Gastroesophageal sphincter (tissue), 3 donors: Measurements from ENCODE around the gene NHS.

Source experiments
- CTCF ChIP-seq, 4 experiments: fragments of 200-600 bp in 2 of 4; fragments of 450-650 bp in 2 of 4; sonication (generic) in 1 of 4; IDR thresholded peaks; one replicate each; pipeline ENCODE4 v1.5.1; 2017 to 2019; ENCODE audit warnings: antibody characterized with exemption in 4 of 4, mild to moderate bottlenecking in 2 of 4, moderate library complexity in 2 of 4
- EP300 ChIP-seq: sonication (generic); formaldehyde crosslinking; IDR thresholded peaks from one replicate; pipeline ENCODE4 v1.6.1; 2017; ENCODE audit warnings: antibody characterized with exemption, mild to moderate bottlenecking
- POLR2A ChIP-seq, 2 donors: fragments of 450-650 bp; IDR thresholded peaks; one replicate each; pipeline ENCODE4 v1.6.1; 2017; ENCODE audit warnings: antibody characterized with exemption in 2 of 2, mild to moderate bottlenecking in 2 of 2, moderate library complexity in 1 of 2
- POLR2AphosphoS5 ChIP-seq: sonication (generic); formaldehyde crosslinking; IDR thresholded peaks from one replicate; pipeline ENCODE4 v1.6.1; 2017; ENCODE audit warnings: antibody characterized with exemption

DNA sequence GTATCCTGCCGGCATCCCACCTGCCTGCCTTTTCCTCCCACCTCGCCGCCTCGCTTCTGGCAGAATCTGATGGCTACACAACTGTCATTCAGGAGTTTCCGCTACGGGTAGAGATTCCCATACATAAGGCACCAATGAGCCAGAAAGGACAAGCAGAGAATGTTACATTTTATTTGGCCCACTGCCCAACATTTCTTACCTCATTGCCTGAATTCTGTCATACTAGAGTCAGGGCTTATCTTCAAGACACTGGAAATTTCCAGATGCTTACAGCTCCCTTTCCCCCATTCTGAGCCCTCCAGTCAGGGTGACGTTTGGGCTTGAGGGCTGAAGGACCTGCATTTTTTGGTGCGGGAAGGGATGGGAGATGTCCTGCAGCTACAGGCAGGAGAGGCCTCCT is 113.0 kb downstream of the NHS start:
- TF ChIP-seq CTCF (IDR thresholded peaks at IDR 0.05): no peak
- TF ChIP-seq POLR2AphosphoS5: no peak
- no peak for TF ChIP-seq POLR2A (IDR thresholded peaks at IDR 0.05)
- TF ChIP-seq EP300: no peak
